ENCODE results near the gene PCMT1.
"Not testable (repeated sequence)": the region's sequence is repeated elsewhere in the genome, so short reads cannot be mapped to it uniquely, and the experiment has no call there.

Gene PCMT1

GRCh38 chr6:149809798-149810197 is 60.3 kb downstream of the PCMT1 start:
- no peak for DNase-seq (ENCODE audit: extremely low read depth in 1 of 2, low read depth in 1 of 2)

GRCh38 chr6:149813351-149813750 is 63.8 kb downstream of the PCMT1 start:
- no peak for DNase-seq (ENCODE audit: extremely low read depth in 1 of 2, low read depth in 1 of 2)

GRCh38 chr6:149815788-149816187 is 66.2 kb downstream of the PCMT1 start:
- DNase-seq (ENCODE audit: extremely low read depth in 1 of 2, low read depth in 1 of 2) = no peak

- DNase-seq (ENCODE audit: extremely low read depth in 1 of 2, low read depth in 1 of 2) = no peak
Measured at GRCh38 chr6:149820506-149820905, 71.0 kb downstream of the PCMT1 start.

- no peak for DNase-seq (ENCODE audit: extremely low read depth in 1 of 2, low read depth in 1 of 2)
Measured at GRCh38 chr6:149821492-149821891, 72.0 kb downstream of the PCMT1 start.

GRCh38 chr6:149823013-149823412 is 73.5 kb downstream of the PCMT1 start:
- no peak for DNase-seq (ENCODE audit: extremely low read depth in 1 of 2, low read depth in 1 of 2)

- no peak for DNase-seq (ENCODE audit: extremely low read depth in 1 of 2, low read depth in 1 of 2)
Measured at GRCh38 chr6:149825292-149825691, 75.8 kb downstream of the PCMT1 start.

- no peak for DNase-seq (ENCODE audit: extremely low read depth in 1 of 2, low read depth in 1 of 2)
Measured at GRCh38 chr6:149830731-149831307, 81.3 kb downstream of the PCMT1 start.

- DNase-seq (ENCODE audit: extremely low read depth in 1 of 2, low read depth in 1 of 2) = no peak
Measured at GRCh38 chr6:149831308-149831820, 81.8 kb downstream of the PCMT1 start.

GRCh38 chr6:149833651-149834050 is 84.1 kb downstream of the PCMT1 start:
- DNase-seq (ENCODE audit: extremely low read depth in 1 of 2, low read depth in 1 of 2) = no peak

- DNase-seq (ENCODE audit: extremely low read depth in 1 of 2, low read depth in 1 of 2) = peak; percentile 38 to 51
Measured at GRCh38 chr6:149834513-149835481, 85.3 kb downstream of the PCMT1 start.

GRCh38 chr6:149840345-149841075 is 91.0 kb downstream of the PCMT1 start:
- DNase-seq (ENCODE audit: extremely low read depth in 1 of 2, low read depth in 1 of 2) = no peak

- DNase-seq (ENCODE audit: extremely low read depth in 1 of 2, low read depth in 1 of 2) = no peak
Measured at GRCh38 chr6:149842331-149842730, 92.8 kb downstream of the PCMT1 start.

- no peak for DNase-seq (ENCODE audit: extremely low read depth in 1 of 2, low read depth in 1 of 2)
Measured at GRCh38 chr6:149843051-149843633, 93.6 kb downstream of the PCMT1 start.

GRCh38 chr6:149844036-149844435 is 94.5 kb downstream of the PCMT1 start:
- DNase-seq (ENCODE audit: extremely low read depth in 1 of 2, low read depth in 1 of 2) = not testable (repeated sequence)

GRCh38 chr6:149844480-149844879 is 94.9 kb downstream of the PCMT1 start:
- no peak for DNase-seq (ENCODE audit: extremely low read depth in 1 of 2, low read depth in 1 of 2)

- DNase-seq (ENCODE audit: extremely low read depth in 1 of 2, low read depth in 1 of 2) = no peak
Measured at GRCh38 chr6:149845549-149845948, 96.0 kb downstream of the PCMT1 start.

- no peak for DNase-seq (ENCODE audit: extremely low read depth in 1 of 2, low read depth in 1 of 2)
Measured at GRCh38 chr6:149846321-149846720, 96.8 kb downstream of the PCMT1 start.

GRCh38 chr6:149847939-149848267 is 98.4 kb downstream of the PCMT1 start:
- no peak for DNase-seq (ENCODE audit: extremely low read depth in 1 of 2, low read depth in 1 of 2)

- not testable (repeated sequence) for DNase-seq (ENCODE audit: extremely low read depth in 1 of 2, low read depth in 1 of 2)
Measured at GRCh38 chr6:149848343-149848742, 98.8 kb downstream of the PCMT1 start.

Data from activated CD8-positive, alpha-beta memory T cell treated with anti-CD3 and anti-CD28 coated beads for 1 hour (primary cell).